ENCODE data around the gene SEMA4G. TPM values are rescaled to one million over a fixed set of nuclear protein-coding genes. Genes with fewer than 3 reads are reported as not detected.

The SEMA4G gene
- total and polyA plus RNA-seq, 2 of the 8 experiments (the other 6 are each of a cell fraction or from before 2014, with no cell fraction given): 7.1 to 18.2 TPM

GRCh38 chr10:101000915-101001658 is 31.8 kb downstream of the SEMA4G start (continued):
- TF ChIP-seq CHD7 (IDR thresholded peaks at IDR 0.05; ENCODE audit: insufficient replicate concordance, low read length) (no peak), RXRA (IDR thresholded peaks at IDR 0.05; ENCODE audit: insufficient read depth, low read depth, low read length) (no peak), MAX (IDR thresholded peaks at IDR 0.05) (no peak), RBBP5 (IDR thresholded peaks at IDR 0.05; ENCODE audit: borderline replicate concordance, low read depth, low read length) (no peak), TAF1 (IDR thresholded peaks at IDR 0.05; ENCODE audit: low read depth, low read length) (no peak), KDM1A (IDR thresholded peaks at IDR 0.05; ENCODE audit: borderline replicate concordance, low read length) (no peak)

All from H1 (cell line).